HEK293 (cell line): ENCODE results near the gene TMEM259.

Experiments
- HIC1 ChIP-seq: fragments of 450-650 bp; formaldehyde crosslinking; IDR thresholded peaks from 2 replicates; pipeline ENCODE4 v1.5.1; 2016; ENCODE audit warnings: missing biosample characterization, missing genetic modification characterization
- KLF1 ChIP-seq: fragments of 450-650 bp; formaldehyde crosslinking; IDR thresholded peaks from 2 replicates; pipeline ENCODE4 v1.5.1; 2016; ENCODE audit warnings: missing biosample characterization, missing genetic modification characterization
- PBX3 ChIP-seq: sonication (generic); formaldehyde crosslinking; IDR thresholded peaks from 2 replicates; pipeline ENCODE4 v1.8.1; 2022; ENCODE audit warnings: mild to moderate bottlenecking, moderate library complexity, missing genetic modification reagents
- TSHZ1 ChIP-seq: fragments of 450-650 bp; formaldehyde crosslinking; IDR thresholded peaks from 2 replicates; pipeline ENCODE4 v1.5.1; 2016; ENCODE audit warnings: missing biosample characterization, missing genetic modification characterization, borderline replicate concordance
- YY1 ChIP-seq: fragments of 450-650 bp; formaldehyde crosslinking; IDR thresholded peaks from 2 replicates; pipeline ENCODE4 v1.5.1; 2018; ENCODE audit warnings: missing biosample characterization, missing genetic modification characterization
- ZBTB1 ChIP-seq: fragments of 450-650 bp; formaldehyde crosslinking; IDR thresholded peaks from 2 replicates; pipeline ENCODE4 v1.5.1; 2016; ENCODE audit warnings: missing biosample characterization, missing genetic modification characterization
- ZBTB20 ChIP-seq: fragments of 450-650 bp; formaldehyde crosslinking; IDR thresholded peaks from 2 replicates; pipeline ENCODE4 v1.5.1; 2016; ENCODE audit warnings: missing biosample characterization, missing genetic modification characterization
- ZBTB7A ChIP-seq: fragments of 450-650 bp; formaldehyde crosslinking; IDR thresholded peaks from 2 replicates; pipeline ENCODE4 v1.5.1; 2016; ENCODE audit warnings: low read depth, missing biosample characterization, missing genetic modification characterization
- ZFP3 ChIP-seq: fragments of 450-650 bp; formaldehyde crosslinking; IDR thresholded peaks from 2 replicates; pipeline ENCODE4 v1.5.1; 2016; ENCODE audit warnings: low read depth, missing biosample characterization, missing genetic modification characterization
- ZIC2 ChIP-seq: fragments of 450-650 bp; formaldehyde crosslinking; IDR thresholded peaks from 2 replicates; pipeline ENCODE4 v1.5.1; 2016; ENCODE audit warnings: missing biosample characterization, missing genetic modification characterization
- ZNF132 ChIP-seq: fragments of 450-650 bp; formaldehyde crosslinking; IDR thresholded peaks from 2 replicates; pipeline ENCODE4 v1.5.1; 2017; ENCODE audit warnings: missing biosample characterization, missing genetic modification characterization, borderline replicate concordance
- ZNF174 ChIP-seq: fragments of 450-650 bp; formaldehyde crosslinking; IDR thresholded peaks from 2 replicates; pipeline ENCODE4 v1.5.0; 2017; ENCODE audit warnings: missing biosample characterization, mild to moderate bottlenecking, missing genetic modification characterization
- ZNF19 ChIP-seq: fragments of 450-650 bp; formaldehyde crosslinking; IDR thresholded peaks from 2 replicates; pipeline ENCODE4; 2016; ENCODE audit warnings: missing biosample characterization, missing genetic modification characterization, low read depth
- ZNF211 ChIP-seq: fragments of 450-650 bp; formaldehyde crosslinking; IDR thresholded peaks from 2 replicates; pipeline ENCODE4 v1.5.1; 2016; ENCODE audit warnings: low read depth, missing biosample characterization, missing genetic modification characterization
- ZNF221 ChIP-seq: fragments of 450-650 bp; formaldehyde crosslinking; IDR thresholded peaks from 2 replicates; pipeline ENCODE4 v1.5.1; 2017; ENCODE audit warnings: missing biosample characterization, missing genetic modification characterization, borderline replicate concordance
- ZNF391 ChIP-seq: fragments of 450-650 bp; formaldehyde crosslinking; IDR thresholded peaks from 2 replicates; pipeline ENCODE4 v1.5.1; 2016; ENCODE audit warnings: low read depth, missing biosample characterization, missing genetic modification characterization, borderline replicate concordance
- ZNF426 ChIP-seq: fragments of 450-650 bp; formaldehyde crosslinking; IDR thresholded peaks from 2 replicates; pipeline ENCODE4 v1.5.1; 2017; ENCODE audit warnings: missing biosample characterization, missing genetic modification characterization, mild to moderate bottlenecking, inconsistent platforms, moderate library complexity
- ZNF473 ChIP-seq: fragments of 450-650 bp; formaldehyde crosslinking; IDR thresholded peaks from 2 replicates; pipeline ENCODE4 v1.5.1; 2017; ENCODE audit warnings: missing biosample characterization, missing genetic modification characterization
- ZNF518A ChIP-seq: fragments of 450-650 bp; formaldehyde crosslinking; conservative IDR thresholded peaks from 2 replicates; pipeline ENCODE4 v1.5.1; 2016; ENCODE audit warnings: low read depth, missing biosample characterization, missing genetic modification characterization
- ZNF548 ChIP-seq: fragments of 450-650 bp; formaldehyde crosslinking; IDR thresholded peaks from 2 replicates; pipeline ENCODE4 v1.5.1; 2016; ENCODE audit warnings: missing biosample characterization, missing genetic modification characterization
- ZNF549 ChIP-seq: fragments of 450-650 bp; IDR thresholded peaks from 2 replicates; pipeline ENCODE4 v1.5.1; 2018; ENCODE audit warnings: missing biosample characterization, missing genetic modification characterization, mild to moderate bottlenecking, inconsistent platforms, moderate library complexity
- ZNF580 ChIP-seq: fragments of 450-650 bp; formaldehyde crosslinking; IDR thresholded peaks from 2 replicates; pipeline ENCODE4 v1.5.1; 2016; ENCODE audit warnings: missing biosample characterization, missing genetic modification characterization
- ZNF776 ChIP-seq: fragments of 450-650 bp; formaldehyde crosslinking; IDR thresholded peaks from 2 replicates; pipeline ENCODE4 v1.5.0; 2017; ENCODE audit warnings: missing biosample characterization, missing genetic modification characterization, borderline replicate concordance
- ZSCAN23 ChIP-seq: fragments of 450-650 bp; formaldehyde crosslinking; IDR thresholded peaks from 2 replicates; pipeline ENCODE4 v1.5.1; 2016; ENCODE audit warnings: missing biosample characterization, missing genetic modification characterization
- ZXDB ChIP-seq: fragments of 450-650 bp; formaldehyde crosslinking; IDR thresholded peaks from 2 replicates; pipeline ENCODE4 v1.5.1; 2016; ENCODE audit warnings: missing biosample characterization, missing genetic modification characterization

TMEM259 gene

GRCh38 chr19:982567-983170 lies 38.3 kb downstream of the TMEM259 start (continued):
- TF ChIP-seq ZNF391 (tag by site-specific recombination), result no peak
- no peak for TF ChIP-seq ZNF473 (tag by site-specific recombination)
- no peak for TF ChIP-seq ZNF549
- no peak for TF ChIP-seq ZNF211 (tag by site-specific recombination)
- no peak for TF ChIP-seq ZFP3
- no peak for TF ChIP-seq ZNF776 (tag by site-specific recombination)
- no peak for TF ChIP-seq KLF1 (tag by site-specific recombination)
- TF ChIP-seq ZNF580, result no peak
- no peak for TF ChIP-seq ZBTB1 (tag by site-specific recombination)
- TF ChIP-seq ZIC2 (tag by site-specific recombination), result 0 out of 2 replicates have a peak, but pooled peaks have one; percentile 22
- TF ChIP-seq ZNF132 (tag by site-specific recombination), result no peak
- TF ChIP-seq ZBTB7A (tag by site-specific recombination), result no peak; the same call in 1 of the 2 replicates
- peak; percentile 53; the same call in 1 of the 2 replicates for TF ChIP-seq ZNF221
- no peak for TF ChIP-seq ZNF548 (tag by site-specific recombination)
- no peak for TF ChIP-seq ZNF518A (tag by site-specific recombination)
- peak; percentile 50 for TF ChIP-seq YY1 (tag by site-specific recombination)
- TF ChIP-seq HIC1 (tag by site-specific recombination), result peak; percentile 85
- TF ChIP-seq ZSCAN23 (tag by site-specific recombination), result no peak
- peak; percentile 51 for TF ChIP-seq ZXDB (tag by site-specific recombination)
- TF ChIP-seq TSHZ1 (tag by site-specific recombination), result no peak
- no peak for TF ChIP-seq ZNF19 (tag by site-specific recombination)
- TF ChIP-seq ZBTB20, result peak; percentile 35; the same call in 1 of the 2 replicates
- no peak for TF ChIP-seq ZNF426
- no peak for TF ChIP-seq ZNF174 (tag by site-specific recombination)
- TF ChIP-seq PBX3 (CRISPR knock-in tag), result no peak
